Subcutaneous adipose tissue (tissue), 4 donors: ENCODE data around the gene FAM3C. TPM values are rescaled to one million over a fixed set of nuclear protein-coding genes. Genes with fewer than 3 reads are reported as not detected.

Experiments used
- total RNA-seq, 4 donors: library from RNA; depleted of rRNA; stranded (reverse); fragments of >200 nt; gene quantifications; one replicate each; pipeline ENCODE4 v1.1.0, GENCODE V29; 2016
- TF ChIP-seq, protein P1 (sequence below): fragments of 450-650 bp; IDR thresholded peaks from one replicate; pipeline ENCODE4 v1.5.1; 2016; ENCODE audit warnings: low read depth, mild to moderate bottlenecking, control low read depth, antibody characterized with exemption, moderate library complexity

Gene FAM3C
- total RNA-seq, 4 donors from 2014 or later: 29.6 to 54.0 (median 41.1) TPM

- TF ChIP-seq, protein P1, sequence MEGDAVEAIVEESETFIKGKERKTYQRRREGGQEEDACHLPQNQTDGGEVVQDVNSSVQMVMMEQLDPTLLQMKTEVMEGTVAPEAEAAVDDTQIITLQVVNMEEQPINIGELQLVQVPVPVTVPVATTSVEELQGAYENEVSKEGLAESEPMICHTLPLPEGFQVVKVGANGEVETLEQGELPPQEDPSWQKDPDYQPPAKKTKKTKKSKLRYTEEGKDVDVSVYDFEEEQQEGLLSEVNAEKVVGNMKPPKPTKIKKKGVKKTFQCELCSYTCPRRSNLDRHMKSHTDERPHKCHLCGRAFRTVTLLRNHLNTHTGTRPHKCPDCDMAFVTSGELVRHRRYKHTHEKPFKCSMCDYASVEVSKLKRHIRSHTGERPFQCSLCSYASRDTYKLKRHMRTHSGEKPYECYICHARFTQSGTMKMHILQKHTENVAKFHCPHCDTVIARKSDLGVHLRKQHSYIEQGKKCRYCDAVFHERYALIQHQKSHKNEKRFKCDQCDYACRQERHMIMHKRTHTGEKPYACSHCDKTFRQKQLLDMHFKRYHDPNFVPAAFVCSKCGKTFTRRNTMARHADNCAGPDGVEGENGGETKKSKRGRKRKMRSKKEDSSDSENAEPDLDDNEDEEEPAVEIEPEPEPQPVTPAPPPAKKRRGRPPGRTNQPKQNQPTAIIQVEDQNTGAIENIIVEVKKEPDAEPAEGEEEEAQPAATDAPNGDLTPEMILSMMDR: no peak
Measured at GRCh38 chr7:121402701-121403100, 6.6 kb upstream of the FAM3C start.

DNA sequence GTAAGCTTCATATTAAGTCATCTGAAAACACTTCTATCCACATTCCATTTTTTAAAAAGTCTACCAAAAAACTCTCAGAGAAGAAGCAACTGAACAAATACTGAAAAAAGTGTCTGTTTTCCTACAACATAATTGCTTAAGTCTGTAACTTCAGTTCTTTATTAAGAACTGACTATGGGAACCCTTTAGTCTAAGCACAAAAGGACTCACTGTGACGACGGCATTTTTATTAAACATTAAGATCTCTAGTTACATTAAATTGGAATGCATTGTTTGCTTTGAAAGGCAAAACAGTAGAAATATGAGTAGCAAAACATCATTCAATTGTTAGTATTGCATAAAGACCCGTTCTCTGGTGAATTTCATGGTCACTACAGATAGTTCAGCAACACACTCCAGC is 5.8 kb upstream of the FAM3C start:
- TF ChIP-seq, protein P1: no peak

DNA sequence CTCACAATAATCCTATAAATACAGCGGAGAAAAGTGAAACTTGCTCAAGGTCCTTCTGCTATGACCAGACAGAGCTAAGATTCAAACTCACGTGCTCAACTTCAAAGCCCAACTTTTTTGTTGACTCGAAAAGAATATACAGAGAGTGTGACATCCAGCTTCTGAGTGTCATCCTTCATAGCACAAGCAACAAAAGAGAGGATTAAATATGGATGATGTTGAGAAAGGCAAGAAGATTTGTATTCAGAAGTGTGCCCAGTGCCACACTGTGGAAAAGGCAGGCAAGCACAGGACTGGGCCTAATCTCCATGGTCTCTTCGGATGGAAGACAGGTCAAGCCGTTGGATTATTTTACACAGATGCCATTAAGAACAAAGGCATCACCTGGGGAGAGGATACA is 2.1 kb upstream of the FAM3C start:
- TF ChIP-seq, protein P1: no peak

- TF ChIP-seq, protein P1: no peak
Measured at GRCh38 chr7:121397822-121398221, 1.7 kb upstream of the FAM3C start.

DNA sequence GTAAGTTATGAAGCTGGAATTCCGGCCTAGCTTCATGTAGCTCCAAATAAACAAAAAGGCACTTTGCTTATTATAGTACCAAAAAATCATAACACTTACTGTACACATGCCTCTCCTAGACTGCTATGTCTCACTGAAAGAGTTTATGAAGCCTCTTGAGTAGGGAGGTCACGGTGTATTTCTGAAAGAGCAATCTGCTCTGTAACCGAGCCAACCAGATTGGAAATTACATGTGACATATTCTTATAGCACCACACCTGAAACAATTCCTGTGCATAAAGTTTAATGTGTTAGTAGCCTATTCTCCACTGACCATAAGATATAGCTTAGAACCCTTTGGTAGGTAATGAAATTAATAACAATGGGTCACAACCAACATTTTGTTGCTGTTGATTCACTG is 1.3 kb upstream of the FAM3C start:
- TF ChIP-seq, protein P1: no peak

GRCh38 chr7:121395494-121395960 is 581 bp downstream of the FAM3C start:
- TF ChIP-seq, protein P1: no peak

GRCh38 chr7:121394709-121395140 is 1.4 kb downstream of the FAM3C start:
- TF ChIP-seq, protein P1: no peak
